ENCODE data around the gene PKP1.

Gene PKP1

GRCh38 chr1:201350884-201351283 lies 67.6 kb downstream of the PKP1 start:
- DNase-seq (ENCODE audit: low read depth in 2 of 2), result no peak

- no peak for DNase-seq (ENCODE audit: low read depth in 2 of 2)
Observed at GRCh38 chr1:201351617-201352016, 68.3 kb downstream of the PKP1 start.

DNA sequence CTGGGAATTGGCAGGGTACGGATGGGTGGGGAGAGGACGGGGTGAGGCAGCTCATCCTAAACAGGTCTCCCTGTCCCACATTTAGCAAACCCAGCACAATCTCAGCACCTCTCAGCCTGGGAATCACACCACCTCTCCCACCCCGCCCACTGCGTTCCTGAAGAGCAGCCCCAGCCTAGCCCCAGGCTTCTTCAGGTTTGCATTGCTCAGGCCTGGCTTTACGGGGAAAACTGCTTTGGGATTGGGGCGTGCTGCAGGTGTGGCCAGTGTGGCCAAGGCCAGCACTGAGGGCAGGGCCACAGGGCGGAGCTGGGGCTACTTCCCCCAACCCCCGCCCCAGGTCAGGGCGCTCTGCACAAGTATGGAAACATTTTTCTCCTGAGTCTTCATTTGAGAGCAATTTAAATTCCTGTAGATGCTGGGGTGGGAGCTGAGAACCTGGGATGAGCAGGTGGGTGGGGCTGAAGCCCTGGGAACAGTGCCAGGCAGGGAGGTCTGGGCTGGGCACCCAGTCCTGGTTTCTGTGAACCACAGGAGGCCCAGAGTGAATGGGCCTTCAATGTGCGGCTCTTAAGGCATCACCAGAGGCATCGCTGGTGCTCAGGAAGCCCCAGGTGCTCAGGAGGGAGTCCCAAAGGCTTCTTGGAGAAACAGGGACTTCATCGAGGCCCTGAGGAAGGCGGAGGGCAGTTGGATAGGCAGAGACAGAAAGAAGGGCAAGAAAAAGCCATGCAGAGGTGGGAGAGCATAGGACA lies 70.1 kb downstream of the PKP1 start:
- DNase-seq (ENCODE audit: low read depth in 2 of 2), result no peak

DNA sequence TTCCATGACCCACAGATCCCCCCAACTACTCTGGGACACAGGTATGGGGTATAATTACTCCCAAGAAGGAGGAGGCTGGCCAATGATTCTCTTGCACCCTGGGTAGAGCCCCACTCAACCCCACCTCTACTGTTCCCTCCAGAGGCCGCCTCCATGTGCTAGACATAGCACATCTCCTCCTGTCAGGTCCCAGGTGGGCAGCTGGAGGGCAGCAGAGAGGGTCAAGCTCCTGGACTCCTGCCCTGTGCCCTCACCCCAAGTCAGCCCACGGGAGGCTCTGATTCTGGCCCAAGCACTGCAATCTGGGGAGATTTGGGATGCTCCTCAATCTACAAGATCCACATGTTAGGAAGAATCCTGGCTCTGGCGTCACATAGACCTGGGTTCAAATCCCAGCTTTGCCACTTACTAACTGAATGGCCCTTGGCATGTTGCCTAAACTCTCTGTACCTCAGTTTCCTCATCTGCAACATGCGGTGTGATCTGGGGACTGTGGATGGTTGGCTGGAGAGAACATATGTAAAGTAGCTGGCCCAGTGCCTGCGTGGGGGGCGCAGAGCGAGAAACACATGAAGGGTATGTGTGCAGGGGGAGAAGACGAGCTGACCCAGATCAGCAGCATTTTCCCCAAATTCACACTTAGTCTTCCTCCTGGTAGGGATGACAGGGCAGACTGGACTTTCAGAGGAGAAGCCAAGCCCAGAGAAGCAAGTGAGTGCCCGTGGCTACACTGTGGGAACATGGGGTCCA lies 71.0 kb downstream of the PKP1 start:
- DNase-seq (ENCODE audit: low read depth in 2 of 2), result no peak

DNA sequence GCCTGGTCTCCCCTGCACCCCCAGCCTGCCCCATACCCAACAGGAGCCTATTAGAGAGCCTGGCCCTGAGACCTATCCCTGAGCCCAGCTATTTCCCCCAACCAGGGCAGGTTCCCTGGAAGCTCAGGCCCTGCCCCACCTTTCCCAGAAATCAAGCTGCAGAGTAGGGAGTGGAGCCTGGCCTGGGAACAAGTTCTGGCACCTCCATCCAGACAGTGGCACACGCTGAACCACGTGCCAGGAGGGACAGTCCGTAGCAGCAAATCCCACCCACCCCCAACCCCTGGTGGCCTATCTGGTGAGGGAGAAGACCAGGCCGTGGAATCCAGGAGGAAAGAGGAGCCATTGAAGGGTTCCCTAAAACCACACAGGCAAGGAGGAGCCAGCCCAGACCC lies 71.6 kb downstream of the PKP1 start:
- DNase-seq (ENCODE audit: low read depth in 2 of 2), result no peak

DNA sequence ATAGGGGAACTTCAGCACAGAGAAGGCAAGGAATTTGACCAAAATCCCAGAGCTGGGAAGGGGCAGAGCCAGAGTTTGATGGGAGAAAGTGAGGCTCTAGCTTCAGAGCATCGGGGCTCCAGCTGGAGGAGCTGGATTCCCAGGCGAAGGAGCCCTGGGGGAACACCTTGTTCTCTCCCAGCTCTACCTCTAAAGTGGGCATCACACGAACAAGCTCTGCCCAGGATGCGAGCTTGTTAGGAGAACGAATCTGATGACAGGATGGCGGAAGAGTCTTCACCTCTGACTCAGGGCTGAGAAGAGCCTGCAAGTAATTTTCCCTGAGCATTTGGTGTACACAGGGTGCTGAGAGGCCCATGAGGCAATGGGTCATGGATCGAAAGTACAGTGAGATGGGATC lies 72.2 kb downstream of the PKP1 start:
- no peak for DNase-seq (ENCODE audit: low read depth in 2 of 2)

GRCh38 chr1:201356236-201356635 lies 72.9 kb downstream of the PKP1 start:
- DNase-seq (ENCODE audit: low read depth in 2 of 2), result no peak

DNA sequence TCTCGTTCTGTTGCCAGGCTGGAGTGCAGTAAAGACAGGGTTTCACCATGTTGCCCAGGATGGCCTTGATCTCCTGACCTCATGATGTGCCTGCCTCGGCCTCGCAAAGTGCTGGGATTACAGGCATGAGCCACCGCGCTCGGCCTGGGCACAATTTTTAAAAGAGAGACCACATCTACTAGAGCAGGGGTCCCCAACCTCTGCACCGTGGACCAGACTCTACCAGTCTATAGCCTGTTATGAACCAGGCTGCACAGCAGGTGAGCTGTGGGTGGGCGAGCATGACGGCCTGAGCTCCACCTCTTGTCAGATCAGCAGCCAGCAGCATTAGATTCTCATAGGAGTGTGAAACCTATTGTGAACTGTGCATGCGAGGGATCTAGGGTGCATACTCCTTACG lies 73.4 kb downstream of the PKP1 start:
- no peak for DNase-seq (ENCODE audit: low read depth in 2 of 2)

DNA sequence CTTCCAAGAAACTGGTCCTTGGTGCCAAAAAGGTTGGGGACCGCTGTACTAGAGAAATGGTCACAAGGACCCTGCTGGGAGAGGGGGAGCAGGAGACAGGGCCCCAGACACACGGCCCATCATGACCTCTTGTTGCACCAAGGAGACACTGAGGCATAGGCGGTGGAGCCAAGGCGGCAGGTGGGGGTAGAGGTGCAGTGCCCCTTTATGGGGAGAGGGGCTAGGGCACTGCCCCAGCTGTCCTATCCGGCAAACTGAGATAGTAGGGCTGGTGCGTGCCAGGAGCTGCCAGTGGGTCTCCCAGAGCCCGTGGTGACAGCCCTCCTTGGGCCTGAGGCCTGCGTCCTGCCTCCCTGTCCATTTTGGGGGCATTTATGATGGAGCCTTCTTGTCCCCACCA lies 73.9 kb downstream of the PKP1 start:
- no peak for DNase-seq (ENCODE audit: low read depth in 2 of 2)

GRCh38 chr1:201357636-201358348 lies 74.5 kb downstream of the PKP1 start:
- DNase-seq (ENCODE audit: low read depth in 2 of 2), result no peak

DNA sequence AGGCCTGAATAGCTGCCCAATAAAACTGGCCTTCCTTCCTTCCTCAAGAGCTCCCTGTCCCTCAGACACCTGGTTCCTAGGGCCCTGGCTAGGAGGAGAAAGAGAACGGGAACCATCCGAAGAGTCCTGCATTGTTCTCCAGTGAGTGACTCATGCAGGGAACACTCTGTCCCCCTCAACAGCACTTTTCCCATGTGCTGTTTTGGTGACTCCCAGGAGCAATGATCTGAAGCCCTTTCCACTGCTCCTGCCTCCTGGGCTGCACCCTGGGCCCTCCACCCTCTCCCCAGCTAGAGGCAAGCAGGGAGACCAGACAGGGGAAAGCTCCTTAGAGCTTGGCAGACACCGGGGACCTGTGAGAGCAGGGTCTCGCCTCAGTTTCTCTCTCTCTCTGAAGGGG lies 75.3 kb downstream of the PKP1 start:
- DNase-seq (ENCODE audit: low read depth in 2 of 2), result no peak

DNA sequence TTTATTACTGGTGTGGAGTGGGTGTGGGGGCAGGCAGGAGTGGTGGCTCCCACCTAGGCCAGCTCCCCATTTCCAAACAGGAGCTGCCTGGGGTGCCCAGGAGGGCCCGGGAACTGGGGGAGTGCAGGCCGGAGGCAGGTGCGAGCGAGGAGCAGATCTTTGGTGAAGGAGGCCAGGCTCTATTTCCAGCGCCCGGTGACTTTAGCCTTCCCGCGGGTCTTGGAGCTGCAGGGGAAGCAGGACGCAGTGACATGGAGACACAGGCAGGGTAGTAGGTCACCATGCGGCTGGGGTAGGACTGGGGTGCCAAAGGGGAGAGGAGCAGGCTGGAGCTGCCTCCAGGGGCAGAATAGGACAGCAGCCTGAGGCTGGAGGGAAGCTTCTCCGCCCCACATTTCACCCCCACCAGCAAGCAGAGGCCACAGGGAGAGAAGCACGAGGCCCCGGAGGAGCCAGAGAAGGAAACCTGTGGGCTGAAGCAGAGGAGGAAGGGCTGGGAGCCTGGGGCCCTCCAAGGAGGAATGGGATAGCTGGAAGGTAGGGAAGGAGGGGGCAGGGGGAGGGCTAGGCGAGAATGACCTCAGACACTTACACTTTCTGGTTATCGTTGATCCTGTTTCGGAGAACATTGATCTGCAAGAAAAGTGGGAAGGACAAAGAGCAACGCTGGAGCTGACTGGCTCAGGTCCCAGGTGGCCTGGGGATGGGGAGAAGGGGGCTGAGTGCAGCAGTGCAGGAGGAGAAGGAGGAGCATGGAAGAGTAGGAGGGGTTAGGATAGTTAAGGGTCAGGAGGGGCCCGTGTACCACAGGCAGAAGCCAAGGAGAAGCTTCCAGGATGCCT lies 75.9 kb downstream of the PKP1 start:
- no peak for DNase-seq (ENCODE audit: low read depth in 2 of 2)

GRCh38 chr1:201359873-201360210 lies 76.5 kb downstream of the PKP1 start:
- no peak for DNase-seq (ENCODE audit: low read depth in 2 of 2)

- DNase-seq (ENCODE audit: low read depth in 2 of 2), result no peak
Observed at GRCh38 chr1:201360486-201360885, 77.2 kb downstream of the PKP1 start.

- DNase-seq (ENCODE audit: low read depth in 2 of 2), result no peak
Observed at GRCh38 chr1:201360901-201361651, 77.8 kb downstream of the PKP1 start.

DNA sequence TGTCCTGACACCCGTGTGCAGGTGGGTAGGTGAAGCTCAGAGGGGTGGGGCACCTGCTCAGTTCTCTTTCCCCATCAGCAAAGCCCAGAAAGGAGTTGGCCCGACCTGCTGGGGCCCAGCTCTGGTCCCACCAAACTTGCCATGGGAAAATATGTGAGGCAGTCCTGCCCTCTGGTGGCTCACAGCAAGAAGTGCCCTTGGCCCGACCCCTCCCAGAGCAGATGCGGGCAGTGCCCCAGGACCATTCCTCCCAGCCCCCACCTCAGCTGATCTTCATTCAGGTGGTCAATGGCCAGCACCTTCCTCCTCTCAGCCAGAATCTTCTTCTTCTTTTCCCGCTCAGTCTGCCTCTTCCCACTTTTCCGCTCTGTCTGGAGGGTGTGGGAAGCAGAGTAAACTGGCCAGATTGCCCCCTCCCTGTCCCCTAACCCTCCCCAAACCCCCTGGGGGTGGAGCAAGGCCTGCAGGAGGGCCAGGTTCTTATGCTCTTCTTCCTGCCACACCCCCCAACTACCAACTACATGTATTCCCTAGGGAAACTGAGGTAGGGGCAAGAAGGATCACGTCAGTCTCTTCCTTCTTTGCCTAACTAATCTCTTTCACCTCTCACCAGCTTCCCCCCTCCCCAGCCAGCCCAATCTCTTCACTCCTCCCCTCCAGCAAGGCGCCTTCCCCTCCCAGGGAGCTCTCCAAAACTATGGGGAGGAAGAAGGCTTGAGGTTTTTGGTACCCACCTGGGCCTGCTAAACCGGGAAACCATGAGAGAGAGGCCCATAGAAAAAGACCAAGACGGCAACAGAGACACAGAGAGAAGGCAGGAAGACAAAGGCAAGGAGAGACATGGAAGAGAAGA lies 78.6 kb downstream of the PKP1 start:
- peak in 1 of 2 experiments; percentile 14 for DNase-seq (ENCODE audit: low read depth in 2 of 2)

DNA sequence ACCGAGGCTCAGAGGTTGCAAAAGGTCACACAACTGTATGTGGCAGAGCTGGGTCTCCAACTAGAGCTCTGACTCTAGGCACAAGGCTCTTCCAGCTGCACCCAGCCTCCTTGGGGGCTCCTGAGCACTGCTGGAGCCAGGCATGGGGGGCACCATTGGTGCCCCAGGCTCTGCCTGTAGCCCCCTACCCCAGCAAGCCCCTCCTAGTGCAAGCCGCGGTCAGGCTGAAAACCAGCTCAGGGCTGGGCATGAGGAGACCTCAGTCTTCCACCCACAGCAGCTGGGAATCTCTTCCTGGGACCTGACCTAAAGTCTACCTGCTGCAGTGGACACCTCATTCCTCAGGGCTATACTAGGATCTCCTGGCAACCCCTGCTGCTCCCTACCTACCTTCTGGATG lies 79.6 kb downstream of the PKP1 start:
- DNase-seq (ENCODE audit: low read depth in 2 of 2), result no peak

DNA sequence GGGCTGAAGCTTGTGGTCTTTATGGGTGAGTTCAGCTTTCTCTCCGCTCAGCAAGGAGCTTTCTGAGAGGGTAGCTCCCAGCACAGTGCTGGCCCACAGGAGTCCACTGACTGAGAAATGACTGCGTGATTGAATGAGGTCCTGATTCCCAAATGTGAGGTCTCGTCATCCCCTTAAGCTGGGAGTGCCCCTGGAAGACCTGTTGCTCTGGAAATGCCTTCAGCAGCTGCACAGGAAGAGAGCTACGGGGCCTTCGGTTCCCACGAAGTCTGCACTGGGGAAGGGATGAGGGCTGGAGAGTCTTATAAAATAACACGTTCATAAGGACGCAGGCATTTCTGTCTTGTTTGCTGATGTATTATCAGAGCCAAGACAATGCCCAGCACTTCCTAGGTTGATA lies 80.2 kb downstream of the PKP1 start:
- DNase-seq (ENCODE audit: low read depth in 2 of 2), result no peak

- DNase-seq (ENCODE audit: low read depth in 2 of 2), result no peak
Observed at GRCh38 chr1:201364808-201365105, 81.5 kb downstream of the PKP1 start.

GRCh38 chr1:201365251-201365650 lies 81.9 kb downstream of the PKP1 start:
- DNase-seq (ENCODE audit: low read depth in 2 of 2), result no peak

GRCh38 chr1:201366696-201367095 lies 83.4 kb downstream of the PKP1 start:
- DNase-seq (ENCODE audit: low read depth in 2 of 2), result no peak

Measured in fibroblast of skin of left quadriceps (primary cell).